22Rv1 (cell line): ENCODE data around the gene GLRA1.

Experiments
- ZFX ChIP-seq: fragments of 450-650 bp; IDR thresholded peaks from 2 replicates; pipeline ENCODE4 v1.6.1; 2017; ENCODE audit warnings: antibody characterized with exemption, borderline replicate concordance
- TF ChIP-seq, protein P1 (sequence below): fragments of 450-650 bp; IDR thresholded peaks from 2 replicates; pipeline ENCODE4 v1.5.1; 2017; ENCODE audit warnings: mild to moderate bottlenecking

DNA sequence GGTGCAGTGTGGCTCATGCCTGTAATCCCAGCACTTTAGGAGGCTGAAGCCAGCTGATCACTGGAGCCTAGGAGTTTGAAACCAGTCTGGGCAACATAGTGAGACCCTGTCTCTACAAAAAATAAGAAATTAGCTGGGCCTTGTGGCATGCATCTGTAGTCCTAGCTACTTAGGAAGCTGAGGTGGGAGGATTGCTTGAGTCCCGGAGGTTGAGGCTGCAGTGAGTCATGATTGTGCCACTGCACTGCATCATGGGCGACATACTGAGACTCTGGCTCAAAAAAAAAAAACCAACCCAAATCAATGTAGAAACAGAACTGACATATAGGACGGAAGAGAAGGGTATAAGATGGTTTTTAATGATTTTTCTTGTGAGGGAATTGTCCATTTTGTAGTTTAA is 125.2 kb downstream of the GLRA1 start:
- TF ChIP-seq, protein P1, sequence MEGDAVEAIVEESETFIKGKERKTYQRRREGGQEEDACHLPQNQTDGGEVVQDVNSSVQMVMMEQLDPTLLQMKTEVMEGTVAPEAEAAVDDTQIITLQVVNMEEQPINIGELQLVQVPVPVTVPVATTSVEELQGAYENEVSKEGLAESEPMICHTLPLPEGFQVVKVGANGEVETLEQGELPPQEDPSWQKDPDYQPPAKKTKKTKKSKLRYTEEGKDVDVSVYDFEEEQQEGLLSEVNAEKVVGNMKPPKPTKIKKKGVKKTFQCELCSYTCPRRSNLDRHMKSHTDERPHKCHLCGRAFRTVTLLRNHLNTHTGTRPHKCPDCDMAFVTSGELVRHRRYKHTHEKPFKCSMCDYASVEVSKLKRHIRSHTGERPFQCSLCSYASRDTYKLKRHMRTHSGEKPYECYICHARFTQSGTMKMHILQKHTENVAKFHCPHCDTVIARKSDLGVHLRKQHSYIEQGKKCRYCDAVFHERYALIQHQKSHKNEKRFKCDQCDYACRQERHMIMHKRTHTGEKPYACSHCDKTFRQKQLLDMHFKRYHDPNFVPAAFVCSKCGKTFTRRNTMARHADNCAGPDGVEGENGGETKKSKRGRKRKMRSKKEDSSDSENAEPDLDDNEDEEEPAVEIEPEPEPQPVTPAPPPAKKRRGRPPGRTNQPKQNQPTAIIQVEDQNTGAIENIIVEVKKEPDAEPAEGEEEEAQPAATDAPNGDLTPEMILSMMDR = no peak
- TF ChIP-seq ZFX = no peak
